HFF-Myc (cell line): Measurements from ENCODE around the gene WEE1.

Experiments
- DNase-seq: peaks from one replicate; pipeline ENCODE4 v3.0.0-alpha.2; 2011; ENCODE audit warnings: low read depth; ENCODE audit errors: extremely low read depth
- H3K4me3 ChIP-seq: replicated peaks from 2 replicates; pipeline ENCODE4 v1.5.1; 2011; ENCODE audit warnings: low read depth, mild to moderate bottlenecking, control low read depth, low read length
- TF ChIP-seq, protein P1 (sequence below): IDR thresholded peaks from 2 replicates; pipeline ENCODE4 v1.5.1; 2012; ENCODE audit warnings: mild to moderate bottlenecking, low read depth, low read length, control low read depth; ENCODE audit errors: missing control alignments

WEE1 gene

DNA sequence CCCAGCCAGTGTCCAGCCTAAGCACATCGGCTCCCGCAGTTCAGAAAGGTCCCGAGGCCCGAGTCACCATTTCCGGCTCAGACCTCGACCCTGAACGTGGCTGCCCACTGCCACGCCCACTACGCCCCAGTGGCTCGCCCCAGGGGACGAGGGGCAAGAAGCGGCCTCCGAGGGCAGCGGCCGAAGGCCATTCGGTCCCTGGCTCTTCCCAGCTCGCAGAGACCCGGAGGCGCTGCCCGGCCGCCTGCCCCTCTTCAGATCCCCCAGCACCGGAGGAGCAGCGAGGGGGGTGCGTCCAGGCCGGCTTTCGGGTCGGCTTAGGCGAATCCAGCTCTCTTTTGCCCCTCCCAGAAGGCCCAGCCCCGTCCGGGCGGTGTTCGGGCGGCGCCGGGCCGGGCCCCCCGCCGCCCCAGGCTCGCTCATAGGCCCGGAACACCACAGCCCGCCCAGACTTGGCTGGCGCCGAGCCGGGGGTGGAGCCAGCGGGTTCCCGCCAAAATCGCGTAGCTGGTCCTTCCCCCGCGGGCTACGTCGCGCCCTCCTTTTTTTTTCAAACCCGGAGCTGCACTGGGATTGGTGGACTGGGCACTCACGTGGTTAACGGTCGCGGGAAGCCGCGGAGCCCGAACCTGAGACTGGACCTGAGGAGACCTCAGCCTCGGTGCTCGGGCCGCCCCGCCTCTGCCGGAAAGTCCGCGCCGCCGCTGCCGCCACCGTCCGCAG lies at the start of gene WEE1:
TSS of gene WEE1 (plus strand) at position 619 of the 723 bp plus-strand sequence. CDS start 264 bp downstream, outside the sequence.
- TF ChIP-seq, protein P1, sequence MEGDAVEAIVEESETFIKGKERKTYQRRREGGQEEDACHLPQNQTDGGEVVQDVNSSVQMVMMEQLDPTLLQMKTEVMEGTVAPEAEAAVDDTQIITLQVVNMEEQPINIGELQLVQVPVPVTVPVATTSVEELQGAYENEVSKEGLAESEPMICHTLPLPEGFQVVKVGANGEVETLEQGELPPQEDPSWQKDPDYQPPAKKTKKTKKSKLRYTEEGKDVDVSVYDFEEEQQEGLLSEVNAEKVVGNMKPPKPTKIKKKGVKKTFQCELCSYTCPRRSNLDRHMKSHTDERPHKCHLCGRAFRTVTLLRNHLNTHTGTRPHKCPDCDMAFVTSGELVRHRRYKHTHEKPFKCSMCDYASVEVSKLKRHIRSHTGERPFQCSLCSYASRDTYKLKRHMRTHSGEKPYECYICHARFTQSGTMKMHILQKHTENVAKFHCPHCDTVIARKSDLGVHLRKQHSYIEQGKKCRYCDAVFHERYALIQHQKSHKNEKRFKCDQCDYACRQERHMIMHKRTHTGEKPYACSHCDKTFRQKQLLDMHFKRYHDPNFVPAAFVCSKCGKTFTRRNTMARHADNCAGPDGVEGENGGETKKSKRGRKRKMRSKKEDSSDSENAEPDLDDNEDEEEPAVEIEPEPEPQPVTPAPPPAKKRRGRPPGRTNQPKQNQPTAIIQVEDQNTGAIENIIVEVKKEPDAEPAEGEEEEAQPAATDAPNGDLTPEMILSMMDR: no peak
- H3K4me3 ChIP-seq: peak within 1 kb of the TSS; percentile 74
- peak; percentile 94 for DNase-seq

DNA sequence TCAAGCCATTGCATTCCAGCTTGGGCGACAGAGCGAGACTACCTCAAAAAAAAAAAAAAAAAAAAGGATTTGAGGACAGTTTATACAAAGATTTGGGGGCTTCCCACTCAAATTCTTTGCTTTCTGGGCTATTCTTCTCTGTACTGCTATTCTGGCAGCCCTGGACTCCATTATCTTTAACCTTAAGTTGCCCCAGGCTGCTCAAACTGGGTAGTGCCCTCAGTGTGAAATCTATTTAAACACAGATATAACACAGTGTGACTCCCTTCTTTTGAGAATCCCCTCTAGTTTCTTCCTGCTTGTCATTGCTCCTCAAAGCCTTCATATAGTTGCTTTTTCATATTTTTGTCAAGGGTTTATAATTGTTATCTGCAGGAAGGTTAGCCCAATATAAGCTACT lies 49.5 kb upstream of the WEE1 start:
- TF ChIP-seq, protein P1: no peak
- DNase-seq: no peak
- no peak overlapping the region for H3K4me3 ChIP-seq

DNA sequence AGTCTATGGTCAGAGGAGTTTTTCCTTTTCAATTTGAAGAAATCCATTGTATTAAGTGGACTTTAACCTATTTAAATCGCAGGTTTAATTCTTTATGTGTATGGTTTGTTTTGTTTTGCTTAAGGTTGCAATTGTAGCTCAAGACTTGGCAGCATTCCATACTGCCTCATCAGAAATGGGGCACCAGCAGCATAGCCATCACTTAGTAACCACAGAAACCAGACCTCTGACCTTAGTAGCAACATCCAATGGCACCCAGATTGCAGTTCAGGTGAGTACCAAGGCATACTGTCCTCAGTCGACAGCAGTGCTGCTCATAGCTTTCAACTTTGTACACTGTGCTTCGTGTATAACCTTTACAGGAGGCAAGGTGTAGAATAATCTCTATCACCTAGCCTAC lies 48.4 kb upstream of the WEE1 start:
- DNase-seq: no peak
- H3K4me3 ChIP-seq: no peak overlapping the region
- TF ChIP-seq, protein P1: no peak

DNA sequence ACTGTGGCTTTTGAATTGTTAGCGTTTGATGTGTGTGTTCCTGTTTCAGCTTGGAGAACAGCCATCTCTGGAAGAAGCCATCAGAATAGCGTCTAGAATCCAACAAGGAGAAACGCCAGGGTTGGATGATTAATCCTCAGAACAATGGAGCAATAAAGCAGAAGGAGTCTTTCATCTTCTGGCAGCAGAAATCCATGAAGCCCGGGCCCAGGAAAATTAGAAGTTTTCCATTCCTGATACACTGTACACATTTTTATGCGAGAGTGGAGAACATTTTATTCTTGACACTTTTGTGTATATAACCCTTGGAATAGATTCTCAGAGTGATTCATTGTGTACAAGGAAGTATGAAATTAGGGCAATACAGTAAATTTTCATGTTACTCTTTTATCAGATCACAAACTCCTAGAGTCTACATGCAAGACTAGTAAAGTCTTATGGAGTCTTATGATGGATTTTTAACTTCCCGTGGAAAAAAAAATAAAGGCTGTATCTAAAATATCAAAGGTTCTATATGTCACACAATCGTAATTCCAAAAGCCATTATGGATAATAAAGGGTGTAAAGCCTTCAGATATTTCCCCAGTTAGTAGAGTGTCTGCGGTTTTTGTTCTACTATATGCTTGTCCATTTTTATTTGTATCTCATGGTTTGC lies 45.9 kb upstream of the WEE1 start:
- TF ChIP-seq, protein P1: no peak
- H3K4me3 ChIP-seq: no peak overlapping the region

DNA sequence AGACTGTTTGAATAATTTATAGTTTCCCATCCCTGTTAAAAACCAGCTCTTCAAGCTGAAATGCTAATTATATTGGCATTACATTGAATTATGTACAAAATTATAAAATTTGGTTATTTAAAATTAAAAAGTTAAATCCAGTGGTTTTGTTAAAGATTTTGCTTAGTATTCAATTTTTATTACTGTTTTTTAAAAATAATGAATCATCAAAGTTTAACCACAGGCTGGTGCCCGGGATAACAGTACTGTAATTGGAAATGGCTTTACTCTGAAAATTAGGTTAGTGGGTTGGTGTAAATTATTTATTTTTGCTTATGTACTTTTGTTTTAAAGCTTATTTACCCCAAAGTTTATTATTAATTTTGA lies 45.4 kb upstream of the WEE1 start:
- no peak for DNase-seq
- H3K4me3 ChIP-seq: no peak overlapping the region
- TF ChIP-seq, protein P1: no peak

More for the DNA sequence above, 45.9 kb upstream of the WEE1 start:
- no peak for DNase-seq

DNA sequence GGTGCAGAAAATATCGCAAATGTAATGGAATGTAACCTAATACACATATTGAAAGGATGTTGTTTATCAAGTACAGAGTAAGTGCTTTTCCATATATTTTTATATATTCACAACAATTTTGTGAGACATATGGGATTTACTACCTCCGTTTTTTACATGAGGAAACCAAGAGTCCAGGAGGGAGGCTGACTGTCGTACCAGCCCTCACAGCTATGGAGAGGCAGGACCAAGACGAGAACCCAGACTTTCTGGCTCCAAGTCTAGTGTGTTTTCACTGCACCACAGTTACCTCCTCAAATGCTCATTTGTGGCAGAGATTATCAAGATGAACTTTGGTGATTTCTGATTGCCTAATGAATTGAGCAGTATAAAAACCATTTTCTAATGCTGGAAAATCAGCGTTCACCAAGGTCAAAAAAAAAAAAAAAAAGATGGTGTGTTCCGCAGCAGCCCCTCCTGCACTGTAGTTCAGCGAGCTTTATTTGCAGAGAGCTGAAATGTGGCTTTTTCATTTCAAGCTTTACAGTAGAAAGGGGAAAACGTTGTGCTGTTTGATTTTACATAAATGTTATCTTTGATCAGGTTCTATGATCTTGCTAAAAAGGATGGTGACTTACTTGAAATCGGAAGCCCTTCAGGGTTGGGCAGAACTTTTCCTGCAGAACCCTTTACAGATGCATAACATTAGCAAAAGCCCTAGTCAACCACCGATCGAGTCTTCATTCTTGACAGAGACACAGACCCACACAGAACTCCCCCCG lies 44.7 kb upstream of the WEE1 start:
- DNase-seq: no peak

More for the DNA sequence above, 44.7 kb upstream of the WEE1 start:
- TF ChIP-seq, protein P1: no peak
- no peak overlapping the region for H3K4me3 ChIP-seq
